K562 (cell line): ENCODE results near the gene FOXK2. TPM values are rescaled to one million over a fixed set of nuclear protein-coding genes. Genes with fewer than 3 reads are reported as not detected.

Experiments
- ATF1 ChIP-seq, 2 experiments: fragments of 450-650 bp in 1 of 2; IDR thresholded peaks; 2 replicates each; pipeline ENCODE4 v1.6.1; 2016; ENCODE audit warnings: missing compliant biosample characterization in 1 of 2, missing genetic modification characterization in 1 of 2
- DPF2 ChIP-seq: fragments of 450-650 bp; IDR thresholded peaks from 2 replicates; pipeline ENCODE4 v1.6.1; 2016
- ELF2 ChIP-seq: fragments of 250-450 bp; sonication (Bioruptor Pico); IDR thresholded peaks from 2 replicates; pipeline ENCODE4 v1.5.0; 2021; ENCODE audit warnings: mild to moderate bottlenecking
- HCFC1 ChIP-seq: IDR thresholded peaks from 2 replicates; pipeline ENCODE4 v1.6.1; 2012; ENCODE audit warnings: low read depth, low read length, improper control_type of control experiment
- HDAC2 ChIP-seq: fragments of 450-650 bp; IDR thresholded peaks from 2 replicates; pipeline ENCODE4 v1.6.1; 2016; ENCODE audit warnings: mild to moderate bottlenecking
- L3MBTL2 ChIP-seq: fragments of 450-650 bp; IDR thresholded peaks from 2 replicates; pipeline ENCODE4 v1.6.1; 2016; ENCODE audit warnings: mild to moderate bottlenecking, moderate library complexity
- MGA ChIP-seq: fragments of 450-650 bp; IDR thresholded peaks from 2 replicates; pipeline ENCODE4 v1.6.1; 2016; ENCODE audit warnings: mild to moderate bottlenecking, moderate library complexity
- PRPF4 ChIP-seq: fragments of 200-400 bp; formaldehyde crosslinking; IDR thresholded peaks from one replicate; pipeline ENCODE4 v1.6.1; 2017; ENCODE audit warnings: low read length, low read depth, mild to moderate bottlenecking; ENCODE audit not compliant: insufficient read depth, poor library complexity, severe bottlenecking
- SMARCC2 ChIP-seq: fragments of 450-650 bp; IDR thresholded peaks from 2 replicates; pipeline ENCODE4 v1.6.1; 2017; ENCODE audit warnings: antibody characterized with exemption, moderate library complexity, mild to moderate bottlenecking, low read depth
- ZNF121 ChIP-seq: sonication (generic); formaldehyde crosslinking; conservative IDR thresholded peaks from 2 replicates; pipeline ENCODE4 v1.8.0; 2022; ENCODE audit warnings: missing genetic modification reagents
- ZNF41 ChIP-seq: fragments of 250-450 bp; sonication (Bioruptor Pico); conservative IDR thresholded peaks from 2 replicates; pipeline ENCODE4 v1.4.0; 2020; ENCODE audit warnings: mild to moderate bottlenecking
- ZNF717 ChIP-seq: fragments of 250-450 bp; sonication (Bioruptor Pico); IDR thresholded peaks from 2 replicates; pipeline ENCODE4 v1.5.0; 2021
- polyA plus RNA-seq, 8 experiments: library from polyadenylated mRNA; depleted of rRNA in 4 of 8; stranded (reverse) in 5 of 8; unstranded in 3 of 8; fragments of >200 nt; fragmentation: Nextera tagmentation in 2 of 8; fragmentation: Illumina TruSeq in 1 of 8; extraction: Ambion mirVana in 2 of 8; extraction: Trizol in 1 of 8; gene quantifications; 2 replicates each; pipeline versions ENCODE4 v1.2.1 to v1.2.3, GENCODE V29; 2011 to 2014; ENCODE audit warnings: inconsistent platforms in 1 of 8, missing spikeins in 1 of 8
- total RNA-seq, 7 experiments: library from RNA; depleted of rRNA in 6 of 7; stranded (reverse); fragments of >200 nt in 6 of 7; fragmentation: Illumina TruSeq in 2 of 7; extraction: Trizol in 2 of 7; gene quantifications; 2 replicates each; pipeline versions ENCODE4 v1.2.1 to v1.2.3, GENCODE V29; 2011 to 2021; ENCODE audit warnings: low replicate concordance in 1 of 7
- TF ChIP-seq, protein P1 (sequence below), 2 experiments: IDR thresholded peaks in 1 of 2; conservative IDR thresholded peaks in 1 of 2; 2 replicates each; pipeline ENCODE4 v1.6.1; 2016; ENCODE audit warnings: low read depth in 2 of 2, mild to moderate bottlenecking in 1 of 2, missing compliant biosample characterization in 1 of 2, missing genetic modification characterization in 1 of 2, moderate library complexity in 1 of 2

The FOXK2 gene
- total and polyA plus RNA-seq, 9 of the 15 experiments (the other 6 are each of a cell fraction or from before 2014, with no cell fraction given), result 3.0 to 86.0 (median 44.1) TPM

DNA sequence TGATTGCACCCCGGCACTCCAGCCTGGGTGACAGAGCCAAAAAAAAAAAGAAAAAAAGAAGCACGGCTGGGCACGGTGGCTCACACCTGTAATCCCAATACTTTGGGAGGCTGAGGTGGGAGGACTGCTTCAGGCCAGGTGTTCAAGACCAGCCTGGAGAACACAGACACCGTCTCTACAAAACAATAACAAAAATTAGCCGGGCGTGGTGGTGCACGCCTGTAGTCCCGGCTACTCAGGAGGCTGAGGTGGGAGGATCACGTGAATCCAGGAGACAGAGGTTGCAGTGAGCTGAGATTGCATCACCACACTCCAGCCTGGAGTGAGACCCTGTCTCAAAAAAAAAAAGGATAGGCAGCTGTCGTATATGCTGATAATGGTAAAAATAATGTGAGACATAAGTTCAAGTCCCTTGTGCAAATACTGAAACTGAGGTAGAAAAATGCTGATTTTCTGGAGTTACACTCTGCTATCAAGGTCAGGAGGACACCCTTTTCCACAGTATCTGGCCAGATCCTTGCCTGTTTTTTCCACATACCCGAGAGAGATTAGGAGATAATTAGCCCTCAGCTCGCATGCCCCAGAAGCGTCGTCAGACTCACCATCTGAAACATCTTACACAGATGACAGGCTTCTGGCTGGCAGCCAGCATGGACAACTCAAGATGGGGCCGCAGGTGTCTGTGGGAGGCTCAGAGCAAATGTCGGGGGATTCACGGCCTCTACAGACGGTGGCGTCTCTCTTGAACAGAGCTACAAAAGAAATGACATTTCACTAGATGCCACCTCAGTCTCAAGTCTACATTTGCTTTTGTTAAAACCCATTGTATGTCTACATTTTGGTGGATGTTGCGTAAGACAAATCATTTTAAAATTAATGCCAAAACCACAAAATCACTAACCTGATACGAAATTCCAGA is 91.9 kb downstream of the FOXK2 start (continued):
- TF ChIP-seq ATF1 (CRISPR knock-in tag; IDR thresholded peaks at IDR 0.05), result no peak
- peak; percentile 33; the same call in 1 of the 2 replicates for TF ChIP-seq ATF1 (tag; IDR thresholded peaks at IDR 0.05)
- TF ChIP-seq ZNF717 (CRISPR knock-in tag), result no peak
- peak; percentile 46; the same call in 1 of the 2 replicates for TF ChIP-seq SMARCC2
- TF ChIP-seq L3MBTL2, result peak; percentile 88
- TF ChIP-seq, protein P1, sequence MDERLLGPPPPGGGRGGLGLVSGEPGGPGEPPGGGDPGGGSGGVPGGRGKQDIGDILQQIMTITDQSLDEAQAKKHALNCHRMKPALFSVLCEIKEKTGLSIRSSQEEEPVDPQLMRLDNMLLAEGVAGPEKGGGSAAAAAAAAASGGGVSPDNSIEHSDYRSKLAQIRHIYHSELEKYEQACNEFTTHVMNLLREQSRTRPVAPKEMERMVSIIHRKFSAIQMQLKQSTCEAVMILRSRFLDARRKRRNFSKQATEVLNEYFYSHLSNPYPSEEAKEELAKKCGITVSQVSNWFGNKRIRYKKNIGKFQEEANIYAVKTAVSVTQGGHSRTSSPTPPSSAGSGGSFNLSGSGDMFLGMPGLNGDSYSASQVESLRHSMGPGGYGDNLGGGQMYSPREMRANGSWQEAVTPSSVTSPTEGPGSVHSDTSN (CRISPR knock-in tag; IDR thresholded peaks at IDR 0.05; ENCODE audit: low read depth), result no peak
- TF ChIP-seq, protein P1 (tag; conservative IDR thresholded peaks at IDR 0.05; ENCODE audit: low read depth), result peak; percentile 70
- TF ChIP-seq HCFC1, result no peak
- TF ChIP-seq MGA, result peak; percentile 50
- TF ChIP-seq HDAC2, result 0 out of 2 replicates have a peak, but pooled peaks have one; percentile 29
- no peak for TF ChIP-seq ELF2
- no peak for TF ChIP-seq ZNF121 (CRISPR knock-in tag)
- TF ChIP-seq DPF2, result peak; percentile 56; the same call in 1 of the 2 replicates
- TF ChIP-seq PRPF4, result no peak
- TF ChIP-seq ZNF41 (CRISPR knock-in tag), result no peak
